GM12878 (cell line): ENCODE measurements around the gene CRAT. TPM values are rescaled to one million over a fixed set of nuclear protein-coding genes. Genes with fewer than 3 reads are reported as not detected.

ENCODE experiments used
- BRCA1 ChIP-seq: IDR thresholded peaks from 2 replicates; pipeline ENCODE4 v1.6.1; 2011; ENCODE audit warnings: low read depth, low read length, improper control_type of control experiment
- CHD1 ChIP-seq: IDR thresholded peaks from 2 replicates; pipeline ENCODE4 v1.6.1; 2012; ENCODE audit warnings: low read depth, low read length, improper control_type of control experiment
- CREM ChIP-seq: IDR thresholded peaks from 2 replicates; pipeline ENCODE4 v1.6.1; 2014; ENCODE audit warnings: antibody characterized with exemption, low read depth
- IKZF1 ChIP-seq: fragments of 450-650 bp; conservative IDR thresholded peaks from 2 replicates; pipeline ENCODE4 v1.6.1; 2017; ENCODE audit warnings: antibody characterized with exemption, mild to moderate bottlenecking
- IKZF2 ChIP-seq, 2 experiments: fragments of 450-650 bp; IDR thresholded peaks; 2 replicates each; pipeline ENCODE4 v1.6.1; 2017; ENCODE audit warnings: mild to moderate bottlenecking in 2 of 2, moderate library complexity in 2 of 2
- KLF5 ChIP-seq: fragments of 450-650 bp; IDR thresholded peaks from 2 replicates; pipeline ENCODE4 v1.6.1; 2014; ENCODE audit warnings: mild to moderate bottlenecking; ENCODE audit not compliant: partially characterized antibody
- MAX ChIP-seq: IDR thresholded peaks from 2 replicates; pipeline ENCODE4 v1.6.1; 2012; ENCODE audit warnings: low read depth, low read length, improper control_type of control experiment
- NBN ChIP-seq: fragments of 450-650 bp; IDR thresholded peaks from 2 replicates; pipeline ENCODE4 v1.6.1; 2016
- NFYB ChIP-seq: IDR thresholded peaks from 2 replicates; pipeline ENCODE4 v1.6.1; 2011; ENCODE audit warnings: low read depth, mild to moderate bottlenecking, low read length, improper control_type of control experiment, moderate library complexity; ENCODE audit not compliant: insufficient read depth
- PAX8 ChIP-seq: fragments of 450-650 bp; IDR thresholded peaks from 2 replicates; pipeline ENCODE4 v1.6.1; 2017; ENCODE audit warnings: mild to moderate bottlenecking, moderate library complexity
- POLR2AphosphoS5 ChIP-seq: IDR thresholded peaks from 2 replicates; pipeline ENCODE4 v1.6.1; 2011; ENCODE audit warnings: mild to moderate bottlenecking, low read length, inconsistent platforms
- RAD51 ChIP-seq: fragments of 450-650 bp; IDR thresholded peaks from 2 replicates; pipeline ENCODE4 v1.6.1; 2016; ENCODE audit warnings: moderate library complexity, mild to moderate bottlenecking, inconsistent platforms
- RUNX3 ChIP-seq: IDR thresholded peaks from 2 replicates; pipeline ENCODE4 v1.6.1; 2012; ENCODE audit warnings: low read length, inconsistent platforms
- SMC3 ChIP-seq: IDR thresholded peaks from 2 replicates; pipeline ENCODE4 v1.6.1; 2011; ENCODE audit warnings: low read length, improper control_type of control experiment, borderline replicate concordance
- SUPT20H ChIP-seq: IDR thresholded peaks from 2 replicates; pipeline ENCODE4 v1.6.1; 2011; ENCODE audit warnings: low read depth, mild to moderate bottlenecking, low read length, moderate library complexity, borderline replicate concordance; ENCODE audit not compliant: control insufficient read depth
- TAF1 ChIP-seq: IDR thresholded peaks from 2 replicates; pipeline ENCODE4 v1.6.1; 2011; ENCODE audit warnings: mild to moderate bottlenecking, low read depth, low read length, borderline replicate concordance
- ZZZ3 ChIP-seq: IDR thresholded peaks from 2 replicates; pipeline ENCODE4 v1.6.1; 2011; ENCODE audit warnings: low read depth; ENCODE audit not compliant: control insufficient read depth, insufficient read length
- polyA plus RNA-seq, 11 experiments: library from polyadenylated mRNA; depleted of rRNA in 4 of 11; unstranded in 6 of 11; stranded (reverse) in 5 of 11; fragments of >200 nt; fragmentation: Nextera tagmentation in 4 of 11; fragmentation: Illumina TruSeq in 1 of 11; extraction: Ambion mirVana in 4 of 11; extraction: Trizol in 1 of 11; gene quantifications; 1 replicate in 1 of 11; 2 replicates in 10 of 11; pipeline versions ENCODE4 v1.2.1 to v1.2.3, GENCODE V29; 2011 to 2016; ENCODE audit warnings: inconsistent platforms in 2 of 11, missing spikeins in 2 of 11, low read depth in 1 of 11
- total RNA-seq, 4 experiments: library from RNA; depleted of rRNA in 3 of 4; stranded (reverse); fragments of >200 nt in 3 of 4; fragmentation: Illumina TruSeq in 1 of 4; extraction: Trizol in 1 of 4; gene quantifications; 2 replicates each; pipeline versions ENCODE4 v1.2.1 to v1.2.3, GENCODE V29; 2013 to 2021
- TF ChIP-seq, protein P1 (sequence below): IDR thresholded peaks from 2 replicates; pipeline ENCODE4 v1.6.1; 2011; ENCODE audit warnings: mild to moderate bottlenecking, low read depth, low read length, moderate library complexity; ENCODE audit not compliant: insufficient replicate concordance
- TF ChIP-seq, protein P2 (sequence below): fragments of 450-650 bp; IDR thresholded peaks from 2 replicates; pipeline ENCODE4 v1.6.1; 2016; ENCODE audit warnings: mild to moderate bottlenecking
- TF ChIP-seq, protein P3 (sequence below): fragments of 450-650 bp; IDR thresholded peaks from 2 replicates; pipeline ENCODE4 v1.6.1; 2017; ENCODE audit warnings: mild to moderate bottlenecking
- TF ChIP-seq, protein P4 (sequence below): fragments of 450-650 bp; IDR thresholded peaks from 2 replicates; pipeline ENCODE4 v1.6.1; 2017; ENCODE audit warnings: mild to moderate bottlenecking, moderate library complexity

CRAT gene
- total and polyA plus RNA-seq, 10 of the 15 experiments (the other 5 are each of a cell fraction or from before 2014, with no cell fraction given), result 0.10 to 3.4 (median 1.8) TPM

DNA sequence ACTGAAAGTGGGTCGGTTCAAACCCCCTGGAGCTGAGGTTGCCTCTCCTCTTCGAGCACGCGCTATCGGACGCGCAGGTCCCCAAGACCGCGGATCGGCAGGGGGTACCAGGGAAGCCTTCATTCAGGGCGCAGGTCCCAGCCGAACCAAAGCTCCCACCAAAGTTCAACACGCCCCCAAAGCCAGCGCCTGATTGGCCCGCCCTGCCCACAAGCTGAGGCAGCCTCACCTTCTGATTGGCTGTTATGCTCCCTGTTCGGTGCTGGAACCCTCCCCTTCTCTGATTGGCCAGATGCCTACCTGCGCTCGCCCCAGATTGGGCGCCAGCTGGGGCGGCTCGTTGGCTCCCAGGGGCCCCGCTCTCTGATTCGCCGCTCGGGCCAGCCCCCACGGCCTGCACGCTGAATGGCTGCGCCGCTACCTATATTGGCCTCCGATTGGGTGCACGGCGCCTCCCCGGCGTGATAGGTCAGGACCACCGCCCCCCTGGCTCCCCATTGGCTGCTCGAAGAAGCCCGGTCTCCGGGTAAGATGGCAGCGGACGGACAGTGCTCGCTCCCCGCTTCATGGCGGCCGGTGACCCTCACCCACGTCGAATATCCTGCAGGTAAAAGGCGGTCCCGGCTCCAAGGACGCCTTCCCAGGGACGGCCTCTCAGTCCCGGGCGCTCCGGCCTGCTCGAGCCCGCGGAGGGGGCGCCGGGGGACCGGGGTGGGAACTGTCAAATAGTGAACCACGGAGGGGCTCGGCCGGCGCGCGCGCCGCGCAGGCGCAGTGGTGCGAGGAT, 29.8 kb downstream of the CRAT start, which contains the start of gene DOLPP1 (continued):
- TF ChIP-seq, protein P1, sequence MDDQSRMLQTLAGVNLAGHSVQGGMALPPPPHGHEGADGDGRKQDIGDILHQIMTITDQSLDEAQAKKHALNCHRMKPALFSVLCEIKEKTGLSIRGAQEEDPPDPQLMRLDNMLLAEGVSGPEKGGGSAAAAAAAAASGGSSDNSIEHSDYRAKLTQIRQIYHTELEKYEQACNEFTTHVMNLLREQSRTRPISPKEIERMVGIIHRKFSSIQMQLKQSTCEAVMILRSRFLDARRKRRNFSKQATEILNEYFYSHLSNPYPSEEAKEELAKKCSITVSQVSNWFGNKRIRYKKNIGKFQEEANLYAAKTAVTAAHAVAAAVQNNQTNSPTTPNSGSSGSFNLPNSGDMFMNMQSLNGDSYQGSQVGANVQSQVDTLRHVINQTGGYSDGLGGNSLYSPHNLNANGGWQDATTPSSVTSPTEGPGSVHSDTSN, result peak; percentile 68
- TF ChIP-seq TAF1 (peak; percentile 70; the same call in 1 of the 2 replicates), NBN (0 out of 2 replicates have a peak, but pooled peaks have one; percentile 20), BRCA1 (0 out of 2 replicates have a peak, but pooled peaks have one; percentile 28), PAX8 (no peak), KLF5 (peak; percentile 73), MAX (peak; percentile 22; the same call in 1 of the 2 replicates), NFYB (peak; percentile 99), CREM (peak; percentile 71), CHD1 (no peak), RAD51 (no peak), SMC3 (0 out of 2 replicates have a peak, but pooled peaks have one; percentile 4), SUPT20H (no peak), POLR2AphosphoS5 (peak; percentile 83), ZZZ3 (no peak), IKZF2 (IDR thresholded peaks at IDR 0.05) (no peak), IKZF1 (peak; percentile 99), RUNX3 (peak; percentile 62; the same call in 1 of the 2 replicates)
- TF ChIP-seq, protein P2, sequence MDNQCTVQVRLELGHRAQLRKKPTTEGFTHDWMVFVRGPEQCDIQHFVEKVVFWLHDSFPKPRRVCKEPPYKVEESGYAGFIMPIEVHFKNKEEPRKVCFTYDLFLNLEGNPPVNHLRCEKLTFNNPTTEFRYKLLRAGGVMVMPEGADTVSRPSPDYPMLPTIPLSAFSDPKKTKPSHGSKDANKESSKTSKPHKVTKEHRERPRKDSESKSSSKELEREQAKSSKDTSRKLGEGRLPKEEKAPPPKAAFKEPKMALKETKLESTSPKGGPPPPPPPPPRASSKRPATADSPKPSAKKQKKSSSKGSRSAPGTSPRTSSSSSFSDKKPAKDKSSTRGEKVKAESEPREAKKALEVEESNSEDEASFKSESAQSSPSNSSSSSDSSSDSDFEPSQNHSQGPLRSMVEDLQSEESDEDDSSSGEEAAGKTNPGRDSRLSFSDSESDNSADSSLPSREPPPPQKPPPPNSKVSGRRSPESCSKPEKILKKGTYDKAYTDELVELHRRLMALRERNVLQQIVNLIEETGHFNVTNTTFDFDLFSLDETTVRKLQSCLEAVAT, result 0 out of 2 replicates have a peak, but pooled peaks have one; percentile 38
- TF ChIP-seq, protein P3, sequence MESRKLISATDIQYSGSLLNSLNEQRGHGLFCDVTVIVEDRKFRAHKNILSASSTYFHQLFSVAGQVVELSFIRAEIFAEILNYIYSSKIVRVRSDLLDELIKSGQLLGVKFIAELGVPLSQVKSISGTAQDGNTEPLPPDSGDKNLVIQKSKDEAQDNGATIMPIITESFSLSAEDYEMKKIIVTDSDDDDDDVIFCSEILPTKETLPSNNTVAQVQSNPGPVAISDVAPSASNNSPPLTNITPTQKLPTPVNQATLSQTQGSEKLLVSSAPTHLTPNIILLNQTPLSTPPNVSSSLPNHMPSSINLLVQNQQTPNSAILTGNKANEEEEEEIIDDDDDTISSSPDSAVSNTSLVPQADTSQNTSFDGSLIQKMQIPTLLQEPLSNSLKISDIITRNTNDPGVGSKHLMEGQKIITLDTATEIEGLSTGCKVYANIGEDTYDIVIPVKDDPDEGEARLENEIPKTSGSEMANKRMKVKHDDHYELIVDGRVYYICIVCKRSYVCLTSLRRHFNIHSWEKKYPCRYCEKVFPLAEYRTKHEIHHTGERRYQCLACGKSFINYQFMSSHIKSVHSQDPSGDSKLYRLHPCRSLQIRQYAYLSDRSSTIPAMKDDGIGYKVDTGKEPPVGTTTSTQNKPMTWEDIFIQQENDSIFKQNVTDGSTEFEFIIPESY, result peak; percentile 30; the same call in 1 of the 2 replicates
- TF ChIP-seq, protein P4, sequence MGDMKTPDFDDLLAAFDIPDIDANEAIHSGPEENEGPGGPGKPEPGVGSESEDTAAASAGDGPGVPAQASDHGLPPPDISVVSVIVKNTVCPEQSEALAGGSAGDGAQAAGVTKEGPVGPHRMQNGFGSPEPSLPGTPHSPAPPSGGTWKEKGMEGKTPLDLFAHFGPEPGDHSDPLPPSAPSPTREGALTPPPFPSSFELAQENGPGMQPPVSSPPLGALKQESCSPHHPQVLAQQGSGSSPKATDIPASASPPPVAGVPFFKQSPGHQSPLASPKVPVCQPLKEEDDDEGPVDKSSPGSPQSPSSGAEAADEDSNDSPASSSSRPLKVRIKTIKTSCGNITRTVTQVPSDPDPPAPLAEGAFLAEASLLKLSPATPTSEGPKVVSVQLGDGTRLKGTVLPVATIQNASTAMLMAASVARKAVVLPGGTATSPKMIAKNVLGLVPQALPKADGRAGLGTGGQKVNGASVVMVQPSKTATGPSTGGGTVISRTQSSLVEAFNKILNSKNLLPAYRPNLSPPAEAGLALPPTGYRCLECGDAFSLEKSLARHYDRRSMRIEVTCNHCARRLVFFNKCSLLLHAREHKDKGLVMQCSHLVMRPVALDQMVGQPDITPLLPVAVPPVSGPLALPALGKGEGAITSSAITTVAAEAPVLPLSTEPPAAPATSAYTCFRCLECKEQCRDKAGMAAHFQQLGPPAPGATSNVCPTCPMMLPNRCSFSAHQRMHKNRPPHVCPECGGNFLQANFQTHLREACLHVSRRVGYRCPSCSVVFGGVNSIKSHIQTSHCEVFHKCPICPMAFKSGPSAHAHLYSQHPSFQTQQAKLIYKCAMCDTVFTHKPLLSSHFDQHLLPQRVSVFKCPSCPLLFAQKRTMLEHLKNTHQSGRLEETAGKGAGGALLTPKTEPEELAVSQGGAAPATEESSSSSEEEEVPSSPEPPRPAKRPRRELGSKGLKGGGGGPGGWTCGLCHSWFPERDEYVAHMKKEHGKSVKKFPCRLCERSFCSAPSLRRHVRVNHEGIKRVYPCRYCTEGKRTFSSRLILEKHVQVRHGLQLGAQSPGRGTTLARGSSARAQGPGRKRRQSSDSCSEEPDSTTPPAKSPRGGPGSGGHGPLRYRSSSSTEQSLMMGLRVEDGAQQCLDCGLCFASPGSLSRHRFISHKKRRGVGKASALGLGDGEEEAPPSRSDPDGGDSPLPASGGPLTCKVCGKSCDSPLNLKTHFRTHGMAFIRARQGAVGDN, result 0 out of 2 replicates have a peak, but pooled peaks have one; percentile 10
